HG03521 (cell line): Measurements from ENCODE around the gene GLB1L2.

Experiments used
- ATAC-seq: cut with Tn5 transposase; IDR thresholded peaks from one replicate; pipeline ENCODE4 v1.9.1; 2021; ENCODE audit warnings: mild to moderate bottlenecking, moderate library complexity; ENCODE audit not compliant: unreplicated experiment

The GLB1L2 gene

DNA sequence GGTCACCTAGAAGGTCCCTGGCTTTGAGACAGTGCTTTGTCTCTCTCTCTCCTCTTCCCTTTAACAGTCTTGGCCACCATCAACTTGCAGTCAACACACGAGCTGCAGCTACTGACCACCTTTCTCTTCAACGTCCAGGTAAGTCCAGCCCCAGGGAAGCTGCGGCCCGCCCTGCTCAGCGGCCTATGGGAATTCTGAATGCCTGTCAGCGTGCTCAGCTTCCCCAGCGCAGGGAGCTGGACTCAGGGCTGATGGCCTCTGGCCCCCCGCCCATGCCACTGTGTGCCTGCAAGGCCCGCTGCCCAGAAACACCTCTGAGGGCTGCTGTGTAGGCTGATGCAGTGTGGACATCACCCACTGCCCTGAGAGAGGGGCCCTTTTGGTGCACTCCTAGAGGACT, 32.5 kb downstream of the GLB1L2 start:
- no peak for ATAC-seq

DNA sequence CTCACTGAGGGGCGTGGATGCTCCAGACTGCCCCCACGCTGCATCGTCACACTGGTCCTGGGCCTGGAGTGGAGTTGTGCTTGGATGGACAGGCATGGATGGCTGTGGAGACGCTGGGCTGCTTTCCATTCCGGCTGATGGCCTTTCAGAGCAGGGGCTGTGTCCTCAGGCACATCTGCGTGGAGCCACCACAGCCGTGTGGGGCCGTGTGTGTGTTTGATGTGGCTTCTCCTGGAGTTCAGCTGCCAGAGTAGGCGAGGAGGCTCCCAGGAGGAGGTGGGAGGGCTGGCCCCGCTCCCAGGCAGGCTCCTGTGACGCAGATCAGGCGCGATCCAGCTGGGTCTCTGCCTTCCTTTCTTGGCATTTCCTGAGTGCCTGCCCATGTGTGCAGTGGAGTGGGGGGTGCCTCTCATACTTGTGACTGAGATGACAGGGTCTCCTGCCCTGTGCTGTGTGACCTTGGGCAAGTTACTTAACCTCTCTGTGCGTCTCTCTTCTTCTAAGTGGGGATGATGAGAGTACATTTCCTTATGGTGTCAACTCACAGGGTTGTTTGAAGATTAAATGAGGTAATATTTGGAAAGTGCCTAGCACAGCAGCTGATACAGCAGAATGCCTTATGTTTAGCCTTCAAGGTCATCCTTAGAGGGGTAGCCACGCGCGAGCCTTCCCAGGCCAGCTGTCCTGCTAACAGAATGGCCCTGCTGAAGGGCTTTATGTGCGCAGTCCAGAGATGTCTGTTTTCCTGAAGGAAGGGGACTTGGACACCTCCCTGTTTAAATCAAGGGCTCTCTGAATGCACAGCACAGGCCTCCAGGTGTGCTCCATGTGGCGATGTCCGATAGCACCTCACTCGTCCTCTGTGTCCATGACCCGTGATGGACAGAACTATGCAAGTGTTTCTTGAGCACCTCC, 33.5 kb downstream of the GLB1L2 start:
- ATAC-seq, result no peak

DNA sequence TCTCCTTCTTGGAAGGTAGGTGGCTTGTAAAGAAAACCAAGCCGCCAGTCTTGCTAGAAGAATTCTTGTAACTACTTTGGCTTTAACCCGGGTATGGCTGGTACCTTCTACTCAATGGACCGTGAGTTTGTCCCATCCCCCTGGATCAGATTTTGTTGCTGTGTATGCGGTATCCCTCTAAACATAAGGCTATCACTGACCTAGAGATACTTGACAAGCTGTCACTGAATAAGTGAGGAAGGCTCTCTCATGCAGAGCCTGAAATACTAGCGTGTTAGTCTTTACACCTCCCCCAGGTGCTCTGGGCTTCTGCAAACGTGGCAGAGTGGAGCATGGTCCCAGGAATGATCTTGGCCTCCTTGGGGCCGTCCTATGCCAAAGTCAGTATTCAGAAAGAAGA, 34.5 kb downstream of the GLB1L2 start:
- ATAC-seq, result no peak

DNA sequence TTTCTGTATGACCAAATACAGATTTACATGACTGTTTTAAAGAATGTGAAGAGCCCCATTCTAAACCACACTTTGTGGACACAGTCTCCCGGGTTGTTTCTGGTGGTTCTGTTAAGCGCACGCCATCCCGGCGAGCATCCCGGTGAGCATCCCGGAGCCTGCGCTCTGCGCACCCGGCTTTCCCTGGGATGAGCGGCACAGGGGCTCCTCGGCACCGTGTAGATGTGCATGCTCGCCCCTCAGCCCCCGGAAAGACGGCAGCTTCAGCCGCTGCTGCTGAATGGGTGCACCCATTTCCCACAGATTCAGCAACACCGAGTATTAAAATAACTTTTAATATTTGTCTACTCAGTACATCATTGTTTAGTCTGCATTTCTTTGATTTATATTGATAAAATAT, 36.0 kb downstream of the GLB1L2 start:
- no peak for ATAC-seq

DNA sequence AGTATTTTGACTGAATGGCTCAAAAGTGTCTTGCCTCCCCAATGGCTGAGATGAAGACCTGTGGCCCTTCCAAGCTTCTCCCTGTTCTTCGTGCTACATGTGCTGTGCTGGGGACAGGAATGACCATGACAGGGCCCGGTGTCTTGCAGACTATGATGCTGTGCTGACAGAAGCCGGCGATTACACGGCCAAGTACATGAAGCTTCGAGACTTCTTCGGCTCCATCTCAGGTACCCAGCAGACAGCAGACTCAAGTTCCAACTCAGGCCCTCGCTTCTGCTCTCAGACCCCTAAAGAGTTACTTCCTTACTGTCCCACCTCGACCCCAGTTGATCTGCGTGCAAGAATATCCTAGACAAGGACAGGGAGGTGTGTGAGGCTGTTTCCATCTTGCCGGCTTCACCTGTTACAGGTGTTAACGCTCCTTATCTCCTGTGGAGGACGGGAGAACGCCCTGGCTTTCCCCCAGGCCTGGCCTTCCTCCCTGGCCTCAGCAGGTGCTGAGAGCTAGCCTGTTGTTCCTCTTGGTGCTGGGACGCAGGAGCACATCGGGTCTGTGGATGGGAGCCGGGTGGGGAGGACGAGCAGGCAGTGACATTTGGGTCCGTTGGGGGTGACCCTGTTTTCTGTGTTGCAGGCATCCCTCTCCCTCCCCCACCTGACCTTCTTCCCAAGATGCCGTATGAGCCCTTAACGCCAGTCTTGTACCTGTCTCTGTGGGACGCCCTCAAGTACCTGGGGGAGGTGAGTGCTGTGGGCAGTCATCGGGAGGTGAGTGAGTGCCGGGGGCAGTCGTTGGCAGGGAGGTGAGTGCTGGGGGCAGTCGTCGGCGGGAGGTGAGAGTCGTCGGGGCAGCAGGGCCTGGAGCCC, 38.1 kb downstream of the GLB1L2 start:
- no peak for ATAC-seq

DNA sequence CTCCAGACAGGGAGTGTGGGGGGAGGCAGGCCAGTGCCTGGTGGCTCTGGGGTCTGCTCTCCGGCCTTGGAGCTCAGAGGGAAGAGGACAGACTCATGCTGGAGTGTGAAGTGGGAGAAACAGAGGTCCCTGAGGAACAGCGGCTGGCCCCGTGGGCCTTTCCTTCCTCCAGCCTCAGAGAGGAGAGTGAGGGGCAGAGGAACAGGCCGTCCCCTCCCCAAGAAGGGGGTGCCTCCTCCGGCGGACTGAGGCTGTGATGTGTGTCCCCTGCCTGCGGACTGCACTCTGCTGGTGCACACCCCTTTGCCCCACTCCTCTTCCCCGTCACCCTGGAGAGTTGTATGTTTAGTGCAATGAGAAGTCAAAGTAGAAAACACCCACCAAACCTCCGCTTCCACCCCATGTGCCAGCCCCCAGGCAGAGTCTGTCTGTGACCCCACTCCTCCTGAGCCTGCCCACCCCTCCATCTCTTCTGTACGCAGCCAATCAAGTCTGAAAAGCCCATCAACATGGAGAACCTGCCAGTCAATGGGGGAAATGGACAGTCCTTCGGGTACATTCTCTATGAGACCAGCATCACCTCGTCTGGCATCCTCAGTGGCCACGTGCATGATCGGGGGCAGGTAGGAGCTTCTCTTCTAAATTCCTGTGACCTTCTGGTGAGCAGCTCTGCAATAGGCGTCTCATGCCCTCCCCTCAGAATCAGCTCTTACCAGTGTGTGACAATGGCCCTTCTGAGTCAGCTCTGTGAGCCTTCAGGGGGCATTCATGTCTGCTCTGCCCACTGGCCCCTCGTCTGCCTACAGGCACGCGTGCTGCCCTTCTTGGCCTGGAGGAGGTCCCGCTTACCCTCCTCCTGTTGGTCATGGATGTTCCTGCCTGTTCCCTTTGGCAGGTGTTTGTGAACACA, 39.0 kb downstream of the GLB1L2 start:
- ATAC-seq, result no peak

DNA sequence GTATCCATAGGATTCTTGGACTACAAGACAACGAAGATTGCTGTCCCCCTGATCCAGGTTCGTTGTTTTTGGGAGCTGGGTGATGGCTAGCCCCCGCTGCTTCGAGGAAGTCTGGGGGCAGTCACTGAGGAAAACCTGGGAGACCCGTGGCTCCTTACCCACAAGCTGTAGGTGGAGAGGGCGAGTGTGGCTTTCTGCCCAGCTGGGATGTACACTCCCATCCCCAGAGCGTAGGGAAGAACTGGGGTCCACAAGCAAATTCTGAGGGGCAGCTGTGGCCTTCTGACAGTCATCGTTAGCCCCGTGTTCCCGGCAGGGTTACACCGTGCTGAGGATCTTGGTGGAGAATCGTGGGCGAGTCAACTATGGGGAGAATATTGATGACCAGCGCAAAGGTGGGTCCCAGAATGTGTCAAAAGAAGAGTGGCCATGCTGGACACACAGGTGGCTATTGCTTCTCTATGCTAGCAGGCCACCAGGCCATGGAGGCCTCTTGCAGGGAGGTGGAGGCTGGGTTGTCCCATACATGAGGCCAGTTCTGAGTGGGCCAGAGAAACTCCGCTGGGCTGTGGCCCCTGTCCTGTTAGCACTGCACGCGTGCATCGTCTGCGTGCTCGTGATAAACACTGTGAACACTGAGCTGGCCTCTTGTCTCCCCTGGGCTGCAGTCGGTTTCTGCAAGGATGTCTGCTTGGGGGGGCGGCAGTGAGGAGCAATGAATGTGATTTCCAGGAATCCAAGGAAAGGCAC, 39.8 kb downstream of the GLB1L2 start:
- no peak for ATAC-seq

DNA sequence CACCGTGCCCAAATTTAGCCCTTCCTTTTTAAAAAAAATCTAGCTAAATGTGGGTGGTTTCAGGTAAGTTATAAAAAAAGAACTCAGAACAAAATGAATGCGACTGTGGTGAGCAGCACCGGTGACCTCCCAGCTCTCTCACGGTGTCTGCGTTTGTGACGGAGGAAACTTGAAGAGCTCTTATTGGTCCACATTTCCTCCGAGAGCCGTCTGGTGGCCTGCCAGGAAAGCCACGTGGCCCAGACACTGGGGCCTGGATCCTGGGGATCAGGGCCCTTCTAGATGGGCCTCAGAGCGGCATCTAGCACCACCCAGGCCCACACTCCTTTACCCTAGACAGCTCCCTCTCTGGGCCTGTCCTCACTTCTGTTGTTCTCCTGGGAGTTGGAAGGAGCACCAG, 40.7 kb downstream of the GLB1L2 start:
- ATAC-seq, result no peak

DNA sequence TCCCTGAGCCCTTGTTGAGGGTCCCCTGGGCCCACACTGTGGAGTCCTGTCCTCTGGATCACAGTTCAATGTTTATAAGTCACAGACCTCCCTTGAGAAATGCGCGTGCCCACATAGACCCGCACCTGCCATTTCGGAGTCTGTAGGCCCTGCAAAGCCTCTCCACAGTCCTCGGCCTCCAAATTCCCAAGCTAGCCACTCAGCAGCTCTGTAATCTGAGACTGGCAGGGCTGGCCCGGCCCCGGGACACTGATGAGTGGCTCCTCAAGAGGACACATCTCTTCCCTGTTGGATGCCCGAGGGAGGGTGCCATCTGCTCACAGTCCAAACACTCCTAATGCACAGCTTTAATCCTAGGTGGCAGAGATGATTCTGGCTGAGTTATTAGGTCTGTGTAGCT, 41.2 kb downstream of the GLB1L2 start:
- ATAC-seq, result no peak

DNA sequence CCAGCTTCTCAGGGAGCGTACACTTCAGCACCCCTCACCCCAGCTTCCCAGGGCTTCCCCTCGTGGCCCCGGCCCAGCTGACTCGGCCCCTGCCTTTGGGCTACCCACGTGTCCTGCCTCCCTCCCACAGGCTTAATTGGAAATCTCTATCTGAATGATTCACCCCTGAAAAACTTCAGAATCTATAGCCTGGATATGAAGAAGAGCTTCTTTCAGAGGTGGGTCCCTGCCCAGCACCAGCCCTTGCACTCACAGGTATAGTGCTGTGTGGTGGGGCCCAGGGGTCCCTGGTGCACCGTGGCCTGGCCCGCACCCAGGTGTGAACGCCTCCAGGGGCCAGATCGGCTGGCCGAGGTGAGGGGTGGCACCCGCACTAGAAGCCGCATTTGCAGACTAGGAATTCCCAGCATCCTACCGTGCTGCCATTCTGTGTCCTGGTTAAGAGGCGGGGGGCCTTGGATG, 41.8 kb downstream of the GLB1L2 start:
- ATAC-seq, result no peak

DNA sequence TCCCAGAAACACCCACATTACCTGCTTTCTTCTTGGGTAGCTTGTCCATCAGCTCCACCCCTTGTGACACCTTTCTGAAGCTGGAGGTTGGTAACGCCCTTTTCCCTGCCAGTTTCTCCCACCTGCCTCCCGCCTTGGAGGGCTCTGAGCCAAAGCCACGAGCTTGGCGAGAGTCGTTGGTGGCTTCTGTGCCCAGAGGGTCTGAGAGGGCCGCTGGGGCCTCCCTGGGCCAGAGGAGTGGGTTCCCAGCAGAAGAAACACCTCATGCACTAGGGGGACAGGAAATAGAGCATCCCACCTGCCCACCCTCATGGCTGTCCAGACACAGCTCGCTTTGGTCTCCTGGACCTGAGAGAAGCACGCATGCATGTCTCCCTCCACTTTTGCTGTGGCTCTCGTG, 42.4 kb downstream of the GLB1L2 start:
- no peak for ATAC-seq

DNA sequence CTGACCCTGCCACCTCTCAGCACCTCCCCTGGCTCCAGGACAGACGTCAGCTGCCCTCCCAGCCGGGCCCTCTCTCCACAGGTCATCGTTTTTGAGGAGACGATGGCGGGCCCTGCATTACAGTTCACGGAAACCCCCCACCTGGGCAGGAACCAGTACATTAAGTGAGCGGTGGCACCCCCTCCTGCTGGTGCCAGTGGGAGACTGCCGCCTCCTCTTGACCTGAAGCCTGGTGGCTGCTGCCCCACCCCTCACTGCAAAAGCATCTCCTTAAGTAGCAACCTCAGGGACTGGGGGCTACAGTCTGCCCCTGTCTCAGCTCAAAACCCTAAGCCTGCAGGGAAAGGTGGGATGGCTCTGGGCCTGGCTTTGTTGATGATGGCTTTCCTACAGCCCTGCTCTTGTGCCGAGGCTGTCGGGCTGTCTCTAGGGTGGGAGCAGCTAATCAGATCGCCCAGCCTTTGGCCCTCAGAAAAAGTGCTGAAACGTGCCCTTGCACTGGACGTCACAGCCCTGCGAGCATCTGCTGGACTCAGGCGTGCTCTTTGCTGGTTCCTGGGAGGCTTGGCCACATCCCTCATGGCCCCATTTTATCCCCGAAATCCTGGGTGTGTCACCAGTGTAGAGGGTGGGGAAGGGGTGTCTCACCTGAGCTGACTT, 43.2 kb downstream of the GLB1L2 start:
- ATAC-seq, result no peak

DNA sequence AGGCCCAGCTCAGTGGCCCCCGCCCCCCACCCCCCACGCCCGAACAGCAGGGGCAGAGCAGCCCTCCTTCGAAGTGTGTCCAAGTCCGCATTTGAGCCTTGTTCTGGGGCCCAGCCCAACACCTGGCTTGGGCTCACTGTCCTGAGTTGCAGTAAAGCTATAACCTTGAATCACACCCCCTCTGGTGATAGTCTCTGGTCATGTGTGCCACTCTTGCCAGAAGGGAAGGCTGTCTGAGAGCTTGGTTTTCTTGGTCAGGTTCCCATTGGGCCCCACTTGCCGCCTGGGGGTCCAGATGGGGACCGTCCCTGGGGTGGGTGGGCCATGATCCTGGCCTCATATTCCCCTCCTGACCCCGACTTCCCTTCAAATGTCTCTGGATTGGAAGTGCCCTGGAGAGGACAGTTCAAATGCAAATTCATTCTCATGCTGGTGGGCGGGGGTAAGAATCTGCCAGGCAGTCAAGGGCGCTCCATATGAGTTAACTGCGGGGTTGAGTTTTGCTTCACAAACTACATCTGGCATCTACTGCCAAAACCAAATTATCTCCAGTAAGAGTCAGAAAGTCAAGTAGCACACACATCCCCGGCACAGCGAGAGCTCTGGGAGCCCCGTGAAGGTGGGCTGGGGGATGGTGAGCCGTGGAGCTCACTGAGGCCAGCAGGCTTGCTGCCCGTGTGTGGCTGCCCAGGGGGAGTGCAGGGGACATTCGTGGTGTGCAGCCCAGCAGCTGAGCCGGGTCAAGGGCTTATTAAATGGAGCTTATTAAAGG, 44.5 kb downstream of the GLB1L2 start:
- no peak for ATAC-seq

DNA sequence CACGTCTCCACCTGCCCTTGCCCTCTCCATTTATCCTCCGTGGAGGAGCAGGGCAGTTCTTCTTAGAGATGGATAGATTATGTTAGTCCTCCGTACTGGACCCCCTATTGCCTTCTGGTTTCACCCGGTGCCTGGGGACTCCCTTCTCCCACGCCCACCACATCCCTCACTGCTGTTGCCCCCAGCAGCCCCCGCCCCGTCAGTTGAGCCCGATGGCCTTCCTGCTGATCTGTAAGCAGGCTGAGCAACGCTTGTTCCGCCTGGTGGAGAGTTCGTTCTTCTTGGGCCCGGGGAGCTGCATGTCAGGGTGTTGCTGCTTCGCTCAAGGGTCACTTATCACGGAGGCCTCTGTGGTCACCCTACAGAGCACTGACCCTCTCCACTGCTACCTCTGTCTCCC, 46.1 kb downstream of the GLB1L2 start:
- ATAC-seq, result no peak

DNA sequence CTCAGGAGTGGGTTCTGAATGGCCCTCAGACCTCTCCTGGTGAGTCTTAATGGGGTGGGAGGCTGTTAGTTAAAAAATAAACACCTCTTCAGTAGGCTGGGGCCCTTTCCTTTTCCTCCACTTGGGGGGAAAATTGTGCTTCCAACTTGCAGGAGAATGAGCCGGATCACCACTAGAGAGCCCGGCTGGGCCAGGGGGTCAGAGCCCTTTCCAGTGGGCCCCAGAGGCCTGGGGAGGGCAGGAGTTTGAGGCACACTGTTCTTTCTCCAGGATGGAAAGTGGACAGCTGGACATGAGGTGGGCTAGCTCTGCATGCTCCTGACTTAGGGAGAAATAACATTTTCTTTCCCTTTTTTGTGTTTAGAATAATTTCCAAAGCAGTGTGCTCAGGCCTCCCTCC, 47.5 kb downstream of the GLB1L2 start:
- ATAC-seq, result no peak

DNA sequence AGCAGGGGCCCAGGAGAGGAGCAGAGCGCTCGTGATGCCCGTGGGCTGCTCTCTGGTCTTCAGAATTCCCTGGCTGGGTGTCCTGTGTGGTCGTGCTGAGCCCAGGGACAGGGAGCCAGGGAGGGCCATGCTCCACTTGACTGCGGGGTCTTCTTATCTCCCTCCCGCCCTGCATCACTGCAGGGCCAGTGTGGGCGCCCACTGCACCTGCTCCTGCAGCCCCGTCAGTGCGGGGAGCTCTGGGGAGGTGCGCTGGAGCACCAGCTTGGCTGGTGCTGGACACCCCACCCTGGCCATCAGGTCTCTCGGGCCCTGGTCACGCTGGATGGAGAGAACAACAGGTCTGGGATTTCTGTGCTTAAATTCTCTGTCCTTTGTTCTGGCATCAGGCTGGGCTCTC, 48.4 kb downstream of the GLB1L2 start:
- no peak for ATAC-seq

DNA sequence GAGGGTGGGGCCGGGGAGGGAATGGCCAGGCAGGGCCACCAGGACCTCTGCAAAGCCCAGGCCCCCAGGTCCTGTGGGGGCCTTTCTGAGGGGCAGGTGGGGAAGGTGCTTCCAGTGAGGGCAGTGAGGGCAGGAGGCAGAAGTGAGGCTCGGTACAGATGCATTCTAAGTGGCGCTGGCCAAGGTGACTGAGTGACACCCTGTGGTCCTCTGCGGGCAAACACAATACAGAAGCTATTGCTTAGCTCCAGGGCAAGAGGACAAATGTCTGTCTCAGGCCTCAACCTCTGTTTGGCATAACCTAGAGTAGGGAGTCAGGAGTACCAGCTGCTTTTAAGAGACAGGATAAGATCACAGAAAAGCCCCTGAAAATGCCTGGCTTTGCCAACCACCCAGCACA, 49.0 kb downstream of the GLB1L2 start:
- no peak for ATAC-seq

DNA sequence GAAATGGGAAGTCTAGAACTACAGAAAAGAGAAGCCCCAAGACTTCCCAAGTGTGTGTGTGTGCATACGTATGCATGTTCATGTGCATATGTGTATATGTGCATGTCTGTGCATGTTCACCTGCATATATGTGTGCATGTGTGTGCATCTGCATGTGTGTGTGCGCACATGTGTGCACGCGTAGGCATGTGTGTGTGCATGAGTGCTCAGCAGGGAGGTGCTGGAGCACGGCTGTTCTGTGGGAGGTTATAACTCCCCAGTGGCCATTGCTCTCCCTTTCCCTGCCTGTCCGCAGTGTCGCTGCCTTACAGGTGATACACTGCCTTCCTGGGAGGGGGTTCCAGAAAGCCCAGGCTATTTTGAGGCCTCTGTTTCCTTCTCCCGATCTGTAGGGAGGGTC, 50.5 kb downstream of the GLB1L2 start:
- no peak for ATAC-seq

DNA sequence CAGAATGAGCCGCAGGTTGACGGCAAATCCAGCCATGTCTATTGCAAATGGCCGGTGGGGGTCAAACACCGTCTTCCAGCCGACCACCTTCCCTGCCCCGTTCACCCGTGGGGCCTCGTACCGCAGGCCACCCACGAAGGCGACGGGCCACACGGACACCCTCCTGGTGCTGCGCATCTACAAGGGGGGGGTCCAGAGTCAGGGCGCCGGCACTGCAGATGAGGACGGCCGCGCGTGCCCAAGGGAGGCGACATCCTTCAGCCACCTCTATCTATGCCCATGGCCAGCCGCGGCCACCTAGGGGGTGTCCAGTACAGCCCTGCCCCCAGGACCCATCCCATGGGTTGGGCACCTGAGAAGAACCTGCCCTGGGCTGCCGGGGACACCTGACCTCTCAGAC, 51.0 kb downstream of the GLB1L2 start:
- ATAC-seq, result no peak
